SK-N-SH (cell line): ENCODE results near the gene PLSCR3. TPM values are rescaled to one million over a fixed set of nuclear protein-coding genes. Genes with fewer than 3 reads are reported as not detected.
A peak's percentile ranks its signal among the peaks of the same experiment; 100 is the strongest.

ENCODE experiments used
- CTCF ChIA-PET: fragments of 300-600, 350-600 bp; formaldehyde crosslinking; extraction: SDS; loops from one replicate; lab custom pipeline; 2021; lab: Yijun Ruan, JAX
- POLR2A ChIA-PET: fragments of 350-600 bp; sonication (Branson Sonifier 250); formaldehyde crosslinking; extraction: SDS; loops from one replicate; lab custom pipeline; 2020; ENCODE audit warnings: antibody characterized with exemption, inconsistent platforms; lab: Yijun Ruan, JAX
- DNase-seq: peaks from one replicate; pipeline ENCODE4 v3.0.0; 2012
- H2AFZ ChIP-seq: fragments of 200-600 bp; sonication (generic); 2 replicates; pipeline ENCODE4 v1.8.1; 2016; ENCODE audit warnings: antibody characterized with exemption, mild to moderate bottlenecking, low read depth
- H3F3A ChIP-seq: fragments of 200-600 bp; sonication (generic); replicated peaks from 2 replicates; pipeline ENCODE3; 2016; ENCODE audit warnings: antibody characterized with exemption, mild to moderate bottlenecking; ENCODE audit not compliant: insufficient read depth
- H3K27ac ChIP-seq, 2 experiments: fragments of 200-500 bp in 1 of 2; fragments of 200-600 bp in 1 of 2; sonication (Bioruptor generic) in 1 of 2; sonication (generic), shearing (Covaris generic) in 1 of 2; 2 replicates each; pipeline versions ENCODE4 v1.5.1 to v1.6.1; 2014 to 2016; ENCODE audit warnings: low read depth in 2 of 2, inconsistent platforms in 1 of 2, low read length in 1 of 2, mild to moderate bottlenecking in 1 of 2, mixed read lengths in 1 of 2
- H3K27me3 ChIP-seq: fragments of 200-600 bp; sonication (generic), shearing (Covaris generic); 2 replicates; pipeline ENCODE4 v1.6.1; 2016; ENCODE audit warnings: mixed run types; ENCODE audit not compliant: insufficient read depth
- H3K36me3 ChIP-seq, 2 experiments: fragments of 200-500 bp in 1 of 2; fragments of 200-600 bp in 1 of 2; sonication (Bioruptor generic) in 1 of 2; sonication (generic) in 1 of 2; replicated peaks in 1 of 2; 2 replicates each; pipeline versions ENCODE3 to v1.5.1; 2014 to 2016; ENCODE audit warnings: low read length in 1 of 2, mild to moderate bottlenecking in 1 of 2; ENCODE audit not compliant: insufficient read depth in 2 of 2, control insufficient read depth in 1 of 2
- H3K4me1 ChIP-seq, 2 experiments: fragments of 200-500 bp in 1 of 2; fragments of 200-600 bp in 1 of 2; sonication (Bioruptor generic) in 1 of 2; sonication (generic), shearing (Covaris generic) in 1 of 2; 2 replicates each; pipeline versions ENCODE4 v1.5.1 to v1.6.1; 2014 to 2016; ENCODE audit warnings: low read depth in 1 of 2, low read length in 1 of 2, mixed run types in 1 of 2; ENCODE audit not compliant: insufficient read depth in 2 of 2, control insufficient read depth in 1 of 2
- H3K4me2 ChIP-seq: fragments of 200-600 bp; sonication (generic), shearing (Covaris generic); 2 replicates; pipeline ENCODE4 v1.6.1; 2017; ENCODE audit warnings: mixed run types
- H3K4me3 ChIP-seq, 2 experiments: fragments of 200-500 bp in 1 of 2; fragments of 200-600 bp in 1 of 2; sonication (Bioruptor generic) in 1 of 2; sonication (generic), shearing (Covaris generic) in 1 of 2; 2 replicates each; pipeline versions ENCODE4 v1.5.1 to v1.8.1; 2014 to 2016; ENCODE audit warnings: low read depth in 2 of 2, inconsistent platforms in 1 of 2, low read length in 1 of 2, mild to moderate bottlenecking in 1 of 2, mixed read lengths in 1 of 2, moderate library complexity in 1 of 2
- H3K79me2 ChIP-seq: fragments of 200-600 bp; sonication (generic); 2 replicates; pipeline ENCODE4 v1.8.1; 2017; ENCODE audit warnings: mild to moderate bottlenecking; ENCODE audit not compliant: insufficient read depth
- H3K9ac ChIP-seq: fragments of 200-600 bp; sonication (generic); 2 replicates; pipeline ENCODE4 v1.6.1; 2017; ENCODE audit warnings: mixed run types
- H3K9me2 ChIP-seq: fragments of 200-600 bp; sonication (generic); 2 replicates; pipeline ENCODE4 v1.6.1; 2017; ENCODE audit warnings: mixed run types
- H3K9me3 ChIP-seq: fragments of 200-600 bp; sonication (generic); 2 replicates; pipeline ENCODE4 v1.6.1; 2017; ENCODE audit warnings: mixed run types, mild to moderate bottlenecking, moderate library complexity
- H4K20me1 ChIP-seq: fragments of 200-600 bp; sonication (generic); 2 replicates; pipeline ENCODE4 v1.6.1; 2017; ENCODE audit warnings: mild to moderate bottlenecking, mixed run types; ENCODE audit not compliant: insufficient read depth
- CHD2 ChIP-seq: fragments of 150-350 bp; IDR thresholded peaks from 2 replicates; pipeline ENCODE4 v1.6.1; 2018; ENCODE audit warnings: low read length; ENCODE audit not compliant: partially characterized antibody
- EP300 ChIP-seq, 2 experiments: IDR thresholded peaks; 2 replicates each; pipeline versions ENCODE4 v1.4.0 to v1.6.1; 2012; ENCODE audit warnings: borderline replicate concordance in 1 of 2, low read depth in 1 of 2, low read length in 1 of 2
- EZH2phosphoT487 ChIP-seq: fragments of 200-600 bp; sonication (generic); IDR thresholded peaks from 2 replicates; pipeline ENCODE4 v1.6.1; 2017; ENCODE audit warnings: low read depth, mixed run types, mild to moderate bottlenecking, antibody characterized with exemption, moderate library complexity, borderline replicate concordance
- FOXJ3 ChIP-seq: sonication (generic); formaldehyde crosslinking; IDR thresholded peaks from 2 replicates; pipeline ENCODE4 v1.5.1; 2020; ENCODE audit warnings: mild to moderate bottlenecking, missing genetic modification reagents
- FOXM1 ChIP-seq: IDR thresholded peaks from 2 replicates; pipeline ENCODE4 v1.4.0; 2012; ENCODE audit warnings: low read depth, mild to moderate bottlenecking
- IRF3 ChIP-seq: fragments of 150-350 bp; IDR thresholded peaks from 2 replicates; pipeline ENCODE4 v1.6.1; 2016; ENCODE audit warnings: mild to moderate bottlenecking, low read depth, low read length
- JUND ChIP-seq: IDR thresholded peaks from 2 replicates; pipeline ENCODE4 v1.4.0; 2012
- MAX ChIP-seq: IDR thresholded peaks from 2 replicates; pipeline ENCODE4 v1.4.0; 2012; ENCODE audit warnings: low read depth
- MEF2A ChIP-seq: IDR thresholded peaks from 2 replicates; pipeline ENCODE4 v1.4.0; 2012; ENCODE audit warnings: low read depth, borderline replicate concordance
- MXI1 ChIP-seq: IDR thresholded peaks from 2 replicates; pipeline ENCODE4 v1.6.1; 2012; ENCODE audit warnings: mild to moderate bottlenecking, low read depth, low read length, improper control_type of control experiment
- NFIC ChIP-seq: IDR thresholded peaks from 2 replicates; pipeline ENCODE4 v1.4.0; 2012; ENCODE audit warnings: borderline replicate concordance
- NRF1 ChIP-seq: IDR thresholded peaks from 2 replicates; pipeline ENCODE4 v1.6.1; 2012; ENCODE audit warnings: low read depth, mild to moderate bottlenecking, low read length
- RAD21 ChIP-seq: IDR thresholded peaks from 2 replicates; pipeline ENCODE4 v1.6.1; 2012; ENCODE audit warnings: mild to moderate bottlenecking, low read length
- RFX5 ChIP-seq: IDR thresholded peaks from 2 replicates; pipeline ENCODE4 v1.6.1; 2012; ENCODE audit warnings: mild to moderate bottlenecking, improper control_type of control experiment, low read length
- TAF1 ChIP-seq: IDR thresholded peaks from 2 replicates; pipeline ENCODE4 v1.6.1; 2012; ENCODE audit warnings: low read depth, mild to moderate bottlenecking, low read length, moderate library complexity, borderline replicate concordance
- TCF12 ChIP-seq: IDR thresholded peaks from 2 replicates; pipeline ENCODE4 v1.4.0; 2012
- TEAD4 ChIP-seq: IDR thresholded peaks from 2 replicates; pipeline ENCODE4 v1.4.0; 2012; ENCODE audit warnings: mild to moderate bottlenecking, borderline replicate concordance; ENCODE audit not compliant: insufficient read depth
- WGBS: methylation state at CpG from one replicate; pipeline ENCODE4 v1.1.6; 2017; ENCODE audit warnings: low lambda C conversion rate; 5-methylcytosine and 5-hydroxymethylcytosine counted together
- polyA plus RNA-seq, 3 experiments: library from polyadenylated mRNA; depleted of rRNA; stranded (reverse); fragments of >200 nt; gene quantifications; 2 replicates each; pipeline ENCODE4 v1.2.3, GENCODE V29; 2012

PLSCR3 gene
- polyA plus RNA-seq, 1 of the 3 experiments (the other 2 are of a cell fraction) = 95.0 TPM

GRCh38 chr17:7348478-7349242 is 45.7 kb downstream of the PLSCR3 start:
- Histone ChIP-seq H3K36me3 (no peaks in the 10 kb centered on the region), H3F3A (peaks cover 18% of the 10 kb centered on the region), H3K79me2 (peaks cover 28% of the 10 kb centered on the region), H3K27me3 (peaks cover 2% of the 10 kb centered on the region; the same call in 1 of the 2 replicates), H3K27ac (no peak overlapping the region), H4K20me1 (no peaks in the 10 kb centered on the region; the same call in 1 of the 2 replicates), H2AFZ (no peak overlapping the region), H3K4me1 (peaks cover 15 to 27% of the 10 kb centered on the region in 2 experiments; a peak in 2 of 4 replicates), H3K9ac (no peak overlapping the region), H3K9me3 (no peaks in the 10 kb centered on the region), H3K4me3 (no peak overlapping the region), H3K4me2 (peak overlapping the region; percentile 100; the same call in 1 of the 2 replicates), H3K9me2 (no peaks in the 10 kb centered on the region)
- TF ChIP-seq NRF1 = no peak
- no peak for TF ChIP-seq RAD21
- no peak for TF ChIP-seq MXI1
- TF ChIP-seq IRF3 = no peak
- TF ChIP-seq MEF2A = no peak
- TF ChIP-seq FOXM1 = no peak
- TF ChIP-seq MAX = no peak
- TF ChIP-seq TEAD4 = no peak
- TF ChIP-seq EZH2phosphoT487 = no peak
- DNase-seq = no peak
- whole genome bisulfite sequencing = 86% methylated on average over 19 of the region's 19 CpGs
- CTCF ChIA-PET = interaction anchor here (0.8 to 4.8 kb wide), 13 partner anchors 7 to 303 kb away, joined by 3 to 25 read pairs (median 4); partner anchors contain the start of genes ACAP1, NEURL4, SENP3 and SLC2A4
- POLR2A ChIA-PET = no interaction called here

GRCh38 chr17:7347630-7348477 is 46.5 kb downstream of the PLSCR3 start:
- Histone ChIP-seq H3K9me3 (no peaks in the 10 kb centered on the region), H4K20me1 (no peaks in the 10 kb centered on the region; the same call in 1 of the 2 replicates), H3K27me3 (peaks cover 10% of the 10 kb centered on the region; the same call in 1 of the 2 replicates), H3K36me3 (no peaks in the 10 kb centered on the region), H3K4me1 (peaks cover 8 to 22% of the 10 kb centered on the region in 2 experiments; a peak in 2 of 4 replicates), H3K4me2 (no peak overlapping the region), H3F3A (peaks cover 18% of the 10 kb centered on the region), H3K79me2 (peaks cover 20% of the 10 kb centered on the region), H2AFZ (no peak overlapping the region), H3K9me2 (no peaks in the 10 kb centered on the region), H3K9ac (no peak overlapping the region), H3K27ac (no peak overlapping the region), H3K4me3 (no peak overlapping the region)
- POLR2A ChIA-PET = no interaction called here
- CTCF ChIA-PET = interaction anchor here (0.8 to 4.8 kb wide), 10 partner anchors 8 to 302 kb away, joined by 3 to 25 read pairs (median 4); partner anchors contain the start of genes NEURL4, SENP3 and SLC2A4
- 75% methylated on average over 11 of the region's 19 CpGs for WGBS
- DNase-seq = no peak
- TF ChIP-seq NFIC (no peak), CHD2 (no peak), IRF3 (no peak), TAF1 (no peak), MAX (no peak), FOXJ3 (CRISPR knock-in tag) (no peak), JUND (no peak), MXI1 (no peak), RFX5 (no peak), TCF12 (no peak), EP300 (IDR thresholded peaks at IDR 0.05; ENCODE audit: borderline replicate concordance in 1 of 2, low read depth in 1 of 2, low read length in 1 of 2) (no peak)
